Body of pancreas (tissue), 4 donors: ENCODE data around the gene OR2A12.

Experiments used
- CTCF ChIP-seq, 7 experiments: fragments of 450-650 bp in 4 of 7; fragments of 200-600 bp in 3 of 7; sonication (generic) in 3 of 7; IDR thresholded peaks; one replicate each; pipeline ENCODE4 v1.5.1; 2016 to 2019; ENCODE audit warnings: antibody characterized with exemption in 7 of 7
- POLR2A ChIP-seq, 3 donors: fragments of 450-650 bp; IDR thresholded peaks; one replicate each; pipeline ENCODE4 v1.6.1; 2016; ENCODE audit warnings: antibody characterized with exemption in 3 of 3, mild to moderate bottlenecking in 2 of 3

GRCh38 chr7:144148224-144148827, 62.2 kb downstream of the OR2A12 start:
- no peak for TF ChIP-seq POLR2A (IDR thresholded peaks at IDR 0.05)
- no peak for TF ChIP-seq CTCF (IDR thresholded peaks at IDR 0.05)
